CD4-positive, alpha-beta memory T cell (primary cell): ENCODE results near the gene CXCR5. TPM values are rescaled to one million over a fixed set of nuclear protein-coding genes. Genes with fewer than 3 reads are reported as not detected.

Experiments used
- CTCF ChIA-PET: fragments of 350-600 bp; sonication (Branson Sonifier 250); formaldehyde crosslinking; loops from one replicate; lab custom pipeline; 2021; ENCODE audit warnings: inconsistent platforms; ENCODE audit not compliant: partially characterized antibody; lab: Charles Lee
- POLR2A ChIA-PET: fragments of 350-600 bp; sonication (Branson Sonifier 250); formaldehyde crosslinking; loops from one replicate; lab custom pipeline; 2021; ENCODE audit not compliant: partially characterized antibody; lab: Charles Lee
- DNase-seq, 5 donors: peaks; one replicate each; pipeline versions ENCODE4 v3.0.0 to v3.0.0-alpha.2; 2020 to 2022; ENCODE audit warnings: mixed read lengths in 1 of 5
- H3K27ac ChIP-seq: one replicate; pipeline ENCODE4 v1.7.0; 2013; ENCODE audit warnings: low read depth, low read length
- H3K27me3 ChIP-seq: 2 replicates; pipeline ENCODE4 v1.7.0; 2013; ENCODE audit warnings: mild to moderate bottlenecking, low read length, moderate library complexity; ENCODE audit not compliant: insufficient read depth
- H3K36me3 ChIP-seq: 2 replicates; pipeline ENCODE4 v1.7.0; 2013; ENCODE audit warnings: mild to moderate bottlenecking, low read length, moderate library complexity; ENCODE audit not compliant: insufficient read depth
- H3K4me1 ChIP-seq: 2 replicates; pipeline ENCODE4 v1.7.0; 2013; ENCODE audit warnings: mild to moderate bottlenecking, low read length, moderate library complexity; ENCODE audit not compliant: insufficient read depth
- H3K4me3 ChIP-seq, 2 donors: one replicate each; pipeline ENCODE4 v1.7.0; 2013; ENCODE audit warnings: low read length in 2 of 2, mild to moderate bottlenecking in 1 of 2
- H3K9me3 ChIP-seq, 2 donors: one replicate each; pipeline ENCODE4 v1.7.0; 2013; ENCODE audit warnings: low read length in 2 of 2, control low read depth in 1 of 2; ENCODE audit not compliant: control insufficient read depth in 1 of 2
- H3K27ac Mint-ChIP-seq, 7 donors: one replicate each; pipeline ENCODE4 v1.8.0; 2020 to 2021; ENCODE audit warnings: mixed read lengths in 7 of 7, mild to moderate bottlenecking in 6 of 7, inconsistent platforms in 3 of 7, moderate library complexity in 3 of 7
- H3K27me3 Mint-ChIP-seq, 2 donors: one replicate each; pipeline ENCODE4 v1.8.0; 2020 to 2021; ENCODE audit warnings: mixed read lengths in 2 of 2
- H3K36me3 Mint-ChIP-seq, 2 donors: one replicate each; pipeline ENCODE4 v1.8.0; 2020 to 2021; ENCODE audit warnings: mixed read lengths in 2 of 2, inconsistent platforms in 1 of 2, mild to moderate bottlenecking in 1 of 2
- H3K4me1 Mint-ChIP-seq, 4 donors: one replicate each; pipeline ENCODE4 v1.8.0; 2020 to 2021; ENCODE audit warnings: mixed read lengths in 4 of 4, mild to moderate bottlenecking in 1 of 4
- H3K4me3 Mint-ChIP-seq, 8 donors: one replicate each; pipeline ENCODE4 v1.8.0; 2020 to 2021; ENCODE audit warnings: mixed read lengths in 8 of 8, mild to moderate bottlenecking in 7 of 8, moderate library complexity in 6 of 8, inconsistent platforms in 3 of 8
- H3K9me3 Mint-ChIP-seq, 8 donors: one replicate each; pipeline ENCODE4 v1.8.0; 2020 to 2021; ENCODE audit warnings: mixed read lengths in 8 of 8, mild to moderate bottlenecking in 5 of 8, inconsistent platforms in 3 of 8, moderate library complexity in 1 of 8
- intact Hi-C: fragments of 100-400 bp; cut with micrococcal nuclease; formaldehyde crosslinking; loops from one replicate; pipeline ENCODE4 v1.15.1; 2023
- polyA plus RNA-seq, 2 donors: library from polyadenylated mRNA; unstranded; fragments of 300-500 nt; fragmentation: Illumina TruSeq; gene quantifications; one replicate each; pipeline ENCODE4 v1.2.3, GENCODE V29; 2021
- total RNA-seq, 2 experiments: library from RNA; stranded (reverse); gene quantifications; one replicate each; pipeline ENCODE4 v1.2.3, GENCODE V29; 2021

CXCR5 gene
- total and polyA plus RNA-seq, 4 experiments from 2014 or later = 7.9 to 21.5 (median 19.6) TPM

- ChIA-PET POLR2A (interaction anchor here (0.6 to 2.5 kb wide), 9 partner anchors 8 to 194 kb away, joined by 3 to 27 read pairs (median 5); partner anchors contain the start of genes CENATAC, RPS25 and TRAPPC4), CTCF (interaction anchor here (0.7 to 2.4 kb wide), 11 partner anchors 8 to 1082 kb away, joined by 3 to 16 read pairs (median 5); partner anchors contain the start of gene DDX6)
- Mint-ChIP-seq H3K4me1 (peaks cover 44 to 87% (median 60%) of the 10 kb centered on the region in 4 donors), H3K36me3 (no peaks in the 10 kb centered on the region), H3K27ac (peak overlapping the region; percentile 91 to 97 (median 94)), H3K4me3 (peak overlapping the region; percentile 76 to 91 (median 87)), H3K9me3 (peaks cover 0 to 2% (median 0%) of the 10 kb centered on the region in 8 donors), H3K27me3 (no peaks in the 10 kb centered on the region)
- H3K36me3 ChIP-seq = no peaks in the 10 kb centered on the region
- H3K27ac ChIP-seq = peak overlapping the region; percentile 64
- peak overlapping the region in 1 of 2 donors; percentile 51 for H3K4me3 ChIP-seq
- H3K4me1 ChIP-seq = peaks cover 70% of the 10 kb centered on the region
- no peak for DNase-seq
- no peaks in the 10 kb centered on the region for H3K9me3 ChIP-seq
- H3K27me3 ChIP-seq = no peaks in the 10 kb centered on the region
- intact Hi-C loops = no loop called here
Measured at GRCh38 chr11:118883004-118883367, 706 bp upstream of the CXCR5 start.

- peak overlapping the region; percentile 76 to 91 (median 87) for H3K4me3 Mint-ChIP-seq
- no peak for DNase-seq
- CTCF ChIA-PET = interaction anchor here (0.8 to 2.4 kb wide), 6 partner anchors 11 to 99 kb away, joined by 3 to 16 read pairs (median 4); partner anchors contain the start of gene DDX6
- Histone ChIP-seq H3K4me1 (peaks cover 72% of the 10 kb centered on the region), H3K36me3 (no peaks in the 10 kb centered on the region), H3K27ac (peak overlapping the region; percentile 64), H3K27me3 (no peaks in the 10 kb centered on the region), H3K9me3 (no peaks in the 10 kb centered on the region), H3K4me3 (peak overlapping the region; percentile 21 to 51)
- intact Hi-C loops = no loop called here
- H3K4me1 Mint-ChIP-seq = peaks cover 48 to 88% (median 61%) of the 10 kb centered on the region in 4 donors
- H3K27me3 Mint-ChIP-seq = no peaks in the 10 kb centered on the region
- H3K27ac Mint-ChIP-seq = peak overlapping the region; percentile 19 to 97 (median 92)
- POLR2A ChIA-PET = interaction anchor here (1.7 to 2.5 kb wide), 3 partner anchors 8 to 195 kb away, joined by 5 to 27 read pairs (median 5); no protein-coding TSS in a partner anchor
- H3K9me3 Mint-ChIP-seq = peaks cover 0 to 6% (median 0%) of the 10 kb centered on the region in 8 donors
- no peaks in the 10 kb centered on the region for H3K36me3 Mint-ChIP-seq
Measured at GRCh38 chr11:118884875-118885274, 1.2 kb downstream of the CXCR5 start.

- POLR2A ChIA-PET = interaction anchor here (0.9 kb wide), 1 partner anchor 196 kb away, joined by 4 read pairs; no protein-coding TSS in a partner anchor
- H3K4me3 Mint-ChIP-seq = peak overlapping the region; percentile 76 to 91 (median 87)
Measured at GRCh38 chr11:118885319-118885718, 1.6 kb downstream of the CXCR5 start.

GRCh38 chr11:118885831-118886565, 2.3 kb downstream of the CXCR5 start:
- intact Hi-C loops = no loop called here
- Mint-ChIP-seq H3K4me1 (peaks cover 52 to 89% (median 64%) of the 10 kb centered on the region in 4 donors), H3K9me3 (peaks cover 0 to 4% (median 0%) of the 10 kb centered on the region in 8 donors), H3K36me3 (peaks cover 5% of the 10 kb centered on the region in 2 donors), H3K4me3 (peak overlapping the region; percentile 76 to 91 (median 87)), H3K27me3 (no peaks in the 10 kb centered on the region), H3K27ac (peak overlapping the region; percentile 64 to 96 (median 91))
- Histone ChIP-seq H3K27ac (peak overlapping the region; percentile 64), H3K27me3 (no peaks in the 10 kb centered on the region), H3K4me3 (peak overlapping the region in 1 of 2 donors; percentile 29), H3K36me3 (no peaks in the 10 kb centered on the region), H3K9me3 (no peaks in the 10 kb centered on the region), H3K4me1 (peaks cover 73% of the 10 kb centered on the region)
- ChIA-PET CTCF (interaction anchor here (0.6 to 1.1 kb wide), 2 partner anchors 100 to 202 kb away, joined by 3 read pairs; no protein-coding TSS in a partner anchor), POLR2A (interaction anchor here (0.9 kb wide), 1 partner anchor 197 kb away, joined by 4 read pairs; no protein-coding TSS in a partner anchor)
- no peak for DNase-seq

More at GRCh38 chr11:118885319-118885718, 1.6 kb downstream of the CXCR5 start:
- peak overlapping the region in 1 of 2 donors; percentile 51 for H3K4me3 ChIP-seq
- no peaks in the 10 kb centered on the region for H3K36me3 ChIP-seq
- intact Hi-C loops = no loop called here
- no peaks in the 10 kb centered on the region for H3K27me3 ChIP-seq
- peaks cover 73% of the 10 kb centered on the region for H3K4me1 ChIP-seq
- Mint-ChIP-seq H3K4me1 (peaks cover 52 to 89% (median 63%) of the 10 kb centered on the region in 4 donors), H3K36me3 (peaks cover 3 to 4% of the 10 kb centered on the region in 2 donors), H3K27me3 (no peaks in the 10 kb centered on the region), H3K27ac (peak overlapping the region; percentile 64 to 96 (median 92)), H3K9me3 (peaks cover 0 to 5% (median 0%) of the 10 kb centered on the region in 8 donors)
- H3K27ac ChIP-seq = peak overlapping the region; percentile 64
- CTCF ChIA-PET = interaction anchor here (0.8 to 2.4 kb wide), 3 partner anchors 16 to 100 kb away, joined by 3 to 15 read pairs (median 3); partner anchors contain the start of gene DDX6
- no peak for DNase-seq
- H3K9me3 ChIP-seq = no peaks in the 10 kb centered on the region

GRCh38 chr11:118886681-118887111, 3.0 kb downstream of the CXCR5 start:
- ChIA-PET POLR2A (no interaction called here), CTCF (interaction anchor here (0.6 to 0.9 kb wide), 3 partner anchors 17 to 203 kb away, joined by 3 to 6 read pairs (median 4); no protein-coding TSS in a partner anchor)
- no peaks in the 10 kb centered on the region for H3K27me3 Mint-ChIP-seq
- peak overlapping the region; percentile 12 for H3K27ac ChIP-seq
- H3K27me3 ChIP-seq = no peaks in the 10 kb centered on the region
- peaks cover 5% of the 10 kb centered on the region in 2 donors for H3K36me3 Mint-ChIP-seq
- H3K9me3 Mint-ChIP-seq = peaks cover 0 to 4% (median 0%) of the 10 kb centered on the region in 8 donors
- peaks cover 73% of the 10 kb centered on the region for H3K4me1 ChIP-seq
- H3K4me1 Mint-ChIP-seq = peaks cover 48 to 89% (median 61%) of the 10 kb centered on the region in 4 donors
- no peak overlapping the region for H3K4me3 ChIP-seq
- no peak for DNase-seq
- no peaks in the 10 kb centered on the region for H3K9me3 ChIP-seq
- no peaks in the 10 kb centered on the region for H3K36me3 ChIP-seq
- H3K27ac Mint-ChIP-seq = peak overlapping the region; percentile 73 to 96 (median 87)
- intact Hi-C loops = no loop called here
- peak overlapping the region; percentile 76 to 91 (median 86) for H3K4me3 Mint-ChIP-seq

GRCh38 chr11:118887206-118887605, 3.5 kb downstream of the CXCR5 start:
- no peaks in the 10 kb centered on the region for H3K36me3 ChIP-seq
- Mint-ChIP-seq H3K9me3 (peaks cover 0 to 4% (median 0%) of the 10 kb centered on the region in 8 donors), H3K4me3 (peak overlapping the region; percentile 76 to 91 (median 86)), H3K27ac (peak overlapping the region; percentile 75 to 94 (median 87)), H3K27me3 (no peaks in the 10 kb centered on the region), H3K36me3 (peaks cover 5 to 7% of the 10 kb centered on the region in 2 donors), H3K4me1 (peaks cover 51 to 92% (median 65%) of the 10 kb centered on the region in 4 donors)
- H3K4me3 ChIP-seq = peak overlapping the region in 1 of 2 donors; percentile 17
- H3K9me3 ChIP-seq = no peaks in the 10 kb centered on the region
- no peak for DNase-seq
- H3K4me1 ChIP-seq = peaks cover 76% of the 10 kb centered on the region
- CTCF ChIA-PET = interaction anchor here (0.8 to 0.9 kb wide), 2 partner anchors 17 to 99 kb away, joined by 4 to 6 read pairs; no protein-coding TSS in a partner anchor
- POLR2A ChIA-PET = no interaction called here
- H3K27ac ChIP-seq = peak overlapping the region; percentile 12
- H3K27me3 ChIP-seq = no peaks in the 10 kb centered on the region
- intact Hi-C loops = no loop called here
